GM23338 (cell line): ENCODE data around the gene AQP12B. TPM values are rescaled to one million over a fixed set of nuclear protein-coding genes. Genes with fewer than 3 reads are reported as not detected.

ENCODE experiments used
- ATAC-seq: fragments of 200-7000 bp; cut with Tn5 transposase; 3 replicates; pipeline ENCODE4 v1.9.1; 2020
- DNase-seq: peaks from one replicate; pipeline ENCODE4 v3.0.0-alpha.2; 2015; ENCODE audit warnings: low spot score
- H2AFZ ChIP-seq: fragments of 200-600 bp; sonication (generic); 2 replicates; pipeline ENCODE4 v1.8.0; 2016; ENCODE audit warnings: antibody characterized with exemption, mild to moderate bottlenecking, moderate library complexity
- H3F3A ChIP-seq: fragments of 200-600 bp; sonication (generic); replicated peaks from 2 replicates; pipeline ENCODE4 v1.8.0; 2017; ENCODE audit warnings: antibody characterized with exemption, mixed run types, low read depth
- H3K27ac ChIP-seq: fragments of 200-600 bp; sonication (generic); 2 replicates; pipeline ENCODE4 v1.6.1; 2016; ENCODE audit warnings: low read depth
- H3K27me3 ChIP-seq: fragments of 200-600 bp; sonication (generic); 2 replicates; pipeline ENCODE4 v1.8.0; 2016; ENCODE audit warnings: mild to moderate bottlenecking, mixed run types, moderate library complexity; ENCODE audit not compliant: insufficient read depth
- H3K36me3 ChIP-seq: fragments of 200-600 bp; sonication (generic); 2 replicates; pipeline ENCODE4 v1.8.0; 2016; ENCODE audit warnings: mild to moderate bottlenecking; ENCODE audit not compliant: insufficient read depth
- H3K4me1 ChIP-seq: fragments of 200-600 bp; sonication (generic); 2 replicates; pipeline ENCODE4 v1.8.0; 2016; ENCODE audit warnings: mild to moderate bottlenecking, moderate library complexity; ENCODE audit not compliant: insufficient read depth
- H3K4me2 ChIP-seq: fragments of 200-600 bp; sonication (generic); 2 replicates; pipeline ENCODE4 v1.7.1; 2017; ENCODE audit warnings: mixed run types
- H3K4me3 ChIP-seq: fragments of 200-600 bp; sonication (generic); 2 replicates; pipeline ENCODE4 v1.6.1; 2016; ENCODE audit warnings: mixed run types
- H3K79me2 ChIP-seq: fragments of 200-600 bp; sonication (generic); replicated peaks from 2 replicates; pipeline ENCODE4 v1.8.0; 2017; ENCODE audit warnings: mild to moderate bottlenecking; ENCODE audit not compliant: insufficient read depth
- H3K9me2 ChIP-seq: fragments of 200-600 bp; sonication (generic); 2 replicates; pipeline ENCODE4 v1.8.0; 2017; ENCODE audit not compliant: insufficient read depth
- H4K20me1 ChIP-seq: fragments of 200-600 bp; sonication (generic); replicated peaks from 2 replicates; pipeline ENCODE4 v1.8.0; 2017; ENCODE audit warnings: mild to moderate bottlenecking; ENCODE audit not compliant: insufficient read depth
- H3K27ac Mint-ChIP-seq: 2 replicates; pipeline ENCODE4 v1.8.0; 2020; ENCODE audit warnings: inconsistent platforms, mild to moderate bottlenecking, moderate library complexity, mixed read lengths
- H3K27me3 Mint-ChIP-seq: 3 replicates; pipeline ENCODE4 v1.8.0; 2022; ENCODE audit warnings: low read depth, mild to moderate bottlenecking, moderate library complexity, mixed read lengths, inconsistent platforms; ENCODE audit not compliant: insufficient read depth, poor library complexity
- H3K36me3 Mint-ChIP-seq: 3 replicates; pipeline ENCODE4 v1.8.0; 2021; ENCODE audit warnings: low read depth, mild to moderate bottlenecking, inconsistent platforms, moderate library complexity, mixed read lengths
- H3K4me1 Mint-ChIP-seq: 3 replicates; pipeline ENCODE4 v1.8.0; 2020; ENCODE audit warnings: mild to moderate bottlenecking, inconsistent platforms, mixed read lengths
- H3K4me3 Mint-ChIP-seq: 3 replicates; pipeline ENCODE4 v1.8.0; 2021; ENCODE audit warnings: moderate library complexity, mild to moderate bottlenecking, inconsistent platforms, mixed read lengths
- H3K9me3 Mint-ChIP-seq: 3 replicates; pipeline ENCODE4 v1.8.0; 2020; ENCODE audit warnings: moderate library complexity, mild to moderate bottlenecking, inconsistent platforms, mixed read lengths
- CREB1 ChIP-seq: fragments of 250-450 bp; sonication (Bioruptor Pico); IDR thresholded peaks from 2 replicates; pipeline ENCODE4 v1.5.0; 2020; ENCODE audit warnings: low read depth, mild to moderate bottlenecking, moderate library complexity
- ETS1 ChIP-seq: IDR thresholded peaks from 2 replicates; pipeline ENCODE4 v1.6.1; 2016; ENCODE audit warnings: antibody characterized with exemption
- EZH2 ChIP-seq: fragments of 200-600 bp; sonication (generic); IDR thresholded peaks from one replicate; pipeline ENCODE4 v1.8.0; 2017; ENCODE audit warnings: antibody characterized with exemption, mild to moderate bottlenecking, low read depth; ENCODE audit not compliant: unreplicated experiment
- EZH2phosphoT487 ChIP-seq: fragments of 200-600 bp; sonication (generic); IDR thresholded peaks from one replicate; pipeline ENCODE4 v1.8.1; 2018; ENCODE audit warnings: antibody characterized with exemption; ENCODE audit not compliant: unreplicated experiment
- JUNB ChIP-seq: IDR thresholded peaks from one replicate; pipeline ENCODE4 v1.6.1; 2016; ENCODE audit warnings: antibody characterized with exemption; ENCODE audit not compliant: unreplicated experiment
- NANOG ChIP-seq: IDR thresholded peaks from 2 replicates; pipeline ENCODE4 v1.6.1; 2016; ENCODE audit warnings: antibody characterized with exemption, borderline replicate concordance
- POLR2AphosphoS5 ChIP-seq: IDR thresholded peaks from 2 replicates; pipeline ENCODE4 v1.6.1; 2016; ENCODE audit warnings: antibody characterized with exemption, low read depth
- REST ChIP-seq: IDR thresholded peaks from one replicate; pipeline ENCODE4 v1.6.1; 2018; ENCODE audit warnings: antibody characterized with exemption; ENCODE audit not compliant: unreplicated experiment
- STAT1 ChIP-seq: IDR thresholded peaks from one replicate; pipeline ENCODE4 v1.6.1; 2016; ENCODE audit warnings: antibody characterized with exemption; ENCODE audit not compliant: unreplicated experiment
- ZNF114 ChIP-seq: fragments of 250-450 bp; sonication (Bioruptor Pico); IDR thresholded peaks from 2 replicates; pipeline ENCODE4 v1.5.0; 2020; ENCODE audit warnings: mild to moderate bottlenecking, moderate library complexity
- ZNF331 ChIP-seq: fragments of 250-450 bp; sonication (Bioruptor Pico); IDR thresholded peaks from 2 replicates; pipeline ENCODE4 v1.5.0; 2020; ENCODE audit warnings: low read depth, mild to moderate bottlenecking, moderate library complexity
- polyA plus RNA-seq: library from polyadenylated mRNA; unstranded; fragments of >200 nt; fragmentation: Nextera tagmentation; extraction: Ambion mirVana; gene quantifications from 2 replicates; pipeline ENCODE4 v1.2.1, GENCODE V29; 2016
- total RNA-seq: library from RNA; depleted of rRNA; stranded (reverse); fragments of >200 nt; shearing (Covaris generic); gene quantifications from 2 replicates; pipeline ENCODE4 v1.2.3, GENCODE V29; 2014
- TF ChIP-seq, protein P1 (sequence below): fragments of 250-450 bp; sonication (Bioruptor Pico); IDR thresholded peaks from 2 replicates; pipeline ENCODE4 v1.5.0; 2020; ENCODE audit warnings: mild to moderate bottlenecking, moderate library complexity
- TF ChIP-seq, protein P2 (sequence below), 2 experiments: fragments of 200-600 bp in 1 of 2; sonication (generic) in 1 of 2; conservative IDR thresholded peaks; 2 replicates each; pipeline versions ENCODE4 v1.5.1 to v1.6.1; 2016 to 2017; ENCODE audit warnings: antibody characterized with exemption in 2 of 2, low read depth in 2 of 2, mild to moderate bottlenecking in 2 of 2, moderate library complexity in 1 of 2

AQP12B gene
- total and polyA plus RNA-seq, 2 experiments from 2014 or later = not detected

GRCh38 chr2:240643811-240644150, 38.9 kb downstream of the AQP12B start:
- peaks cover 3% of the 10 kb centered on the region; the same call in 2 of the 3 replicates for H3K9me3 Mint-ChIP-seq
- Histone ChIP-seq H3K36me3 (no peaks in the 10 kb centered on the region), H4K20me1 (no peaks in the 10 kb centered on the region), H3K4me2 (no peak overlapping the region), H3K4me3 (no peak overlapping the region), H3K4me1 (no peaks in the 10 kb centered on the region), H3K27ac (no peak overlapping the region), H3F3A (no peaks in the 10 kb centered on the region), H3K27me3 (no peaks in the 10 kb centered on the region), H3K9me2 (no peaks in the 10 kb centered on the region), H3K79me2 (no peaks in the 10 kb centered on the region), H2AFZ (no peak overlapping the region)
- H3K27me3 Mint-ChIP-seq = peaks cover 14% of the 10 kb centered on the region
- H3K27ac Mint-ChIP-seq = no peak overlapping the region
- ATAC-seq = no peak
- no peak for DNase-seq
- H3K36me3 Mint-ChIP-seq = peaks cover 3% of the 10 kb centered on the region; the same call in 1 of the 3 replicates
- no peak overlapping the region for H3K4me3 Mint-ChIP-seq
- no peak for TF ChIP-seq NANOG
- no peak for TF ChIP-seq POLR2AphosphoS5
- TF ChIP-seq JUNB = no peak
- TF ChIP-seq CREB1 (CRISPR knock-in tag) = no peak
- no peak for TF ChIP-seq ZNF331 (CRISPR knock-in tag)
- TF ChIP-seq, protein P1, sequence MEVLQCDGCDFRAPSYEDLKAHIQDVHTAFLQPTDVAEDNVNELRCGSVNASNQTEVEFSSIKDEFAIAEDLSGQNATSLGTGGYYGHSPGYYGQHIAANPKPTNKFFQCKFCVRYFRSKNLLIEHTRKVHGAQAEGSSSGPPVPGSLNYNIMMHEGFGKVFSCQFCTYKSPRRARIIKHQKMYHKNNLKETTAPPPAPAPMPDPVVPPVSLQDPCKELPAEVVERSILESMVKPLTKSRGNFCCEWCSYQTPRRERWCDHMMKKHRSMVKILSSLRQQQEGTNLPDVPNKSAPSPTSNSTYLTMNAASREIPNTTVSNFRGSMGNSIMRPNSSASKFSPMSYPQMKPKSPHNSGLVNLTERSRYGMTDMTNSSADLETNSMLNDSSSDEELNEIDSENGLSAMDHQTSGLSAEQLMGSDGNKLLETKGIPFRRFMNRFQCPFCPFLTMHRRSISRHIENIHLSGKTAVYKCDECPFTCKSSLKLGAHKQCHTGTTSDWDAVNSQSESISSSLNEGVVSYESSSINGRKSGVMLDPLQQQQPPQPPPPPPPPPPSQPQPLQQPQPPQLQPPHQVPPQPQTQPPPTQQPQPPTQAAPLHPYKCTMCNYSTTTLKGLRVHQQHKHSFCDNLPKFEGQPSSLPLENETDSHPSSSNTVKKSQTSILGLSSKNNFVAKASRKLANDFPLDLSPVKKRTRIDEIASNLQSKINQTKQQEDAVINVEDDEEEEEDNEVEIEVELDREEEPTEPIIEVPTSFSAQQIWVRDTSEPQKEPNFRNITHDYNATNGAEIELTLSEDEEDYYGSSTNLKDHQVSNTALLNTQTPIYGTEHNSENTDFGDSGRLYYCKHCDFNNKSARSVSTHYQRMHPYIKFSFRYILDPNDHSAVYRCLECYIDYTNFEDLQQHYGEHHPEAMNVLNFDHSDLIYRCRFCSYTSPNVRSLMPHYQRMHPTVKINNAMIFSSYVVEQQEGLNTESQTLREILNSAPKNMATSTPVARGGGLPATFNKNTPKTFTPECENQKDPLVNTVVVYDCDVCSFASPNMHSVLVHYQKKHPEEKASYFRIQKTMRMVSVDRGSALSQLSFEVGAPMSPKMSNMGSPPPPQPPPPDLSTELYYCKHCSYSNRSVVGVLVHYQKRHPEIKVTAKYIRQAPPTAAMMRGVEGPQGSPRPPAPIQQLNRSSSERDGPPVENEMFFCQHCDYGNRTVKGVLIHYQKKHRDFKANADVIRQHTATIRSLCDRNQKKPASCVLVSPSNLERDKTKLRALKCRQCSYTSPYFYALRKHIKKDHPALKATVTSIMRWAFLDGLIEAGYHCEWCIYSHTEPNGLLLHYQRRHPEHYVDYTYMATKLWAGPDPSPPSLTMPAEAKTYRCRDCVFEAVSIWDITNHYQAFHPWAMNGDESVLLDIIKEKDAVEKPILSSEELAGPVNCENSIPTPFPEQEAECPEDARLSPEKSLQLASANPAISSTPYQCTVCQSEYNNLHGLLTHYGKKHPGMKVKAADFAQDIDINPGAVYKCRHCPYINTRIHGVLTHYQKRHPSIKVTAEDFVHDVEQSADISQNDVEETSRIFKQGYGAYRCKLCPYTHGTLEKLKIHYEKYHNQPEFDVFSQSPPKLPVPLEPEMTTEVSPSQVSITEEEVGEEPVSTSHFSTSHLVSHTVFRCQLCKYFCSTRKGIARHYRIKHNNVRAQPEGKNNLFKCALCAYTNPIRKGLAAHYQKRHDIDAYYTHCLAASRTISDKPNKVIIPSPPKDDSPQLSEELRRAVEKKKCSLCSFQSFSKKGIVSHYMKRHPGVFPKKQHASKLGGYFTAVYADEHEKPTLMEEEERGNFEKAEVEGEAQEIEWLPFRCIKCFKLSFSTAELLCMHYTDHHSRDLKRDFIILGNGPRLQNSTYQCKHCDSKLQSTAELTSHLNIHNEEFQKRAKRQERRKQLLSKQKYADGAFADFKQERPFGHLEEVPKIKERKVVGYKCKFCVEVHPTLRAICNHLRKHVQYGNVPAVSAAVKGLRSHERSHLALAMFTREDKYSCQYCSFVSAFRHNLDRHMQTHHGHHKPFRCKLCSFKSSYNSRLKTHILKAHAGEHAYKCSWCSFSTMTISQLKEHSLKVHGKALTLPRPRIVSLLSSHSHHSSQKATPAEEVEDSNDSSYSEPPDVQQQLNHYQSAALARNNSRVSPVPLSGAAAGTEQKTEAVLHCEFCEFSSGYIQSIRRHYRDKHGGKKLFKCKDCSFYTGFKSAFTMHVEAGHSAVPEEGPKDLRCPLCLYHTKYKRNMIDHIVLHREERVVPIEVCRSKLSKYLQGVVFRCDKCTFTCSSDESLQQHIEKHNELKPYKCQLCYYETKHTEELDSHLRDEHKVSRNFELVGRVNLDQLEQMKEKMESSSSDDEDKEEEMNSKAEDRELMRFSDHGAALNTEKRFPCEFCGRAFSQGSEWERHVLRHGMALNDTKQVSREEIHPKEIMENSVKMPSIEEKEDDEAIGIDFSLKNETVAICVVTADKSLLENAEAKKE (CRISPR knock-in tag) = no peak
- TF ChIP-seq ETS1 = no peak
- TF ChIP-seq, protein P2, sequence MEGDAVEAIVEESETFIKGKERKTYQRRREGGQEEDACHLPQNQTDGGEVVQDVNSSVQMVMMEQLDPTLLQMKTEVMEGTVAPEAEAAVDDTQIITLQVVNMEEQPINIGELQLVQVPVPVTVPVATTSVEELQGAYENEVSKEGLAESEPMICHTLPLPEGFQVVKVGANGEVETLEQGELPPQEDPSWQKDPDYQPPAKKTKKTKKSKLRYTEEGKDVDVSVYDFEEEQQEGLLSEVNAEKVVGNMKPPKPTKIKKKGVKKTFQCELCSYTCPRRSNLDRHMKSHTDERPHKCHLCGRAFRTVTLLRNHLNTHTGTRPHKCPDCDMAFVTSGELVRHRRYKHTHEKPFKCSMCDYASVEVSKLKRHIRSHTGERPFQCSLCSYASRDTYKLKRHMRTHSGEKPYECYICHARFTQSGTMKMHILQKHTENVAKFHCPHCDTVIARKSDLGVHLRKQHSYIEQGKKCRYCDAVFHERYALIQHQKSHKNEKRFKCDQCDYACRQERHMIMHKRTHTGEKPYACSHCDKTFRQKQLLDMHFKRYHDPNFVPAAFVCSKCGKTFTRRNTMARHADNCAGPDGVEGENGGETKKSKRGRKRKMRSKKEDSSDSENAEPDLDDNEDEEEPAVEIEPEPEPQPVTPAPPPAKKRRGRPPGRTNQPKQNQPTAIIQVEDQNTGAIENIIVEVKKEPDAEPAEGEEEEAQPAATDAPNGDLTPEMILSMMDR (conservative IDR thresholded peaks at IDR 0.05; ENCODE audit: low read depth in 2 of 2) = no peak
- TF ChIP-seq ZNF114 (CRISPR knock-in tag) = no peak
- no peak for TF ChIP-seq REST
- no peak for TF ChIP-seq EZH2phosphoT487
- no peak for TF ChIP-seq EZH2
- no peak for TF ChIP-seq STAT1
- peaks cover 4% of the 10 kb centered on the region for H3K4me1 Mint-ChIP-seq
